ENCODE measurements around the gene FLNA. TPM values are rescaled to one million over a fixed set of nuclear protein-coding genes. Genes with fewer than 3 reads are reported as not detected.

FLNA gene
- total and polyA plus RNA-seq, 9 of the 15 experiments (the other 6 are each of a cell fraction or from before 2014, with no cell fraction given): 6.2 to 735 (median 135) TPM

GRCh38 chrX:154398668-154399526 lies 24.5 kb upstream of the FLNA start (continued):
- TF ChIP-seq USF2 (CRISPR knock-in tag; IDR thresholded peaks at IDR 0.05) (peak; percentile 63), GMEB1 (CRISPR knock-in tag; IDR thresholded peaks at IDR 0.05) (peak; percentile 81), ZNF174 (CRISPR knock-in tag; IDR thresholded peaks at IDR 0.05) (no peak), CEBPB (tag; IDR thresholded peaks at IDR 0.05) (no peak), ETV1 (tag; conservative IDR thresholded peaks at IDR 0.05; ENCODE audit: low read depth) (peak; percentile 78), E2F3 (CRISPR knock-in tag; IDR thresholded peaks at IDR 0.05) (no peak), HNRNPLL (IDR thresholded peaks at IDR 0.05; ENCODE audit: low read depth, low read length, poor library complexity, severe bottlenecking) (peak; percentile 9), FOXK2 (conservative IDR thresholded peaks at IDR 0.05 in 1 of 2, IDR thresholded peaks at IDR 0.05 in 1 of 2; ENCODE audit: low read depth in 2 of 2) (peak; percentile 27 to 47; a peak in 3 of 4 replicates), FIP1L1 (IDR thresholded peaks at IDR 0.05; ENCODE audit: low read depth, low read length, poor library complexity, severe bottlenecking) (no peak), DEAF1 (CRISPR knock-in tag; IDR thresholded peaks at IDR 0.05) (peak; percentile 43), TSHZ1 (CRISPR knock-in tag; IDR thresholded peaks at IDR 0.05) (no peak), HMGN3 (IDR thresholded peaks at IDR 0.05; ENCODE audit: borderline replicate concordance, extremely low read depth, insufficient read length, low read depth, low read length) (peak; percentile 67), MAZ (CRISPR knock-in tag; conservative IDR thresholded peaks at IDR 0.05 in 1 of 2, IDR thresholded peaks at IDR 0.05 in 1 of 2) (0 out of 4 replicates have a peak, but pooled peaks of 1 of the 2 experiments have one; percentile 2), ZNF12 (CRISPR knock-in tag; IDR thresholded peaks at IDR 0.05) (no peak), L3MBTL2 (IDR thresholded peaks at IDR 0.05) (peak; percentile 88), ZKSCAN8 (CRISPR knock-in tag; IDR thresholded peaks at IDR 0.05) (0 out of 2 replicates have a peak, but pooled peaks have one; percentile 4)
